WERI-Rb-1 (cell line): ENCODE results near the gene SORBS1.

Source experiments
- DNase-seq: peaks from one replicate; pipeline ENCODE4 v3.0.0-alpha.2; 2020
- H3K27ac ChIP-seq: fragments of 250-450 bp; sonication (Bioruptor Pico); 2 replicates; pipeline ENCODE4 v1.5.1; 2020; ENCODE audit warnings: mild to moderate bottlenecking, moderate library complexity
- H3K27me3 ChIP-seq: fragments of 250-450 bp; sonication (Bioruptor Pico); 2 replicates; pipeline ENCODE4 v1.5.1; 2021; ENCODE audit warnings: mild to moderate bottlenecking, low read depth, moderate library complexity; ENCODE audit not compliant: insufficient read depth, severe bottlenecking
- H3K36me3 ChIP-seq: fragments of 250-450 bp; sonication (Bioruptor Pico); 2 replicates; pipeline ENCODE4 v1.5.1; 2020; ENCODE audit warnings: mild to moderate bottlenecking, moderate library complexity
- H3K4me3 ChIP-seq: 2 replicates; pipeline ENCODE4 v1.5.1; 2011; ENCODE audit warnings: low read depth, mild to moderate bottlenecking, control low read depth, low read length
- H3K9me3 ChIP-seq: fragments of 250-450 bp; sonication (Bioruptor Pico); 2 replicates; pipeline ENCODE4 v1.5.1; 2021; ENCODE audit warnings: mild to moderate bottlenecking, moderate library complexity; ENCODE audit not compliant: severe bottlenecking
- CTCF ChIP-seq: IDR thresholded peaks from 2 replicates; pipeline ENCODE4 v1.5.1; 2011; ENCODE audit warnings: low read depth, mild to moderate bottlenecking, control low read depth, inconsistent platforms, low read length

Gene SORBS1

GRCh38 chr10:95394161-95394880 lies 166.8 kb downstream of the SORBS1 start:
- no peak for TF ChIP-seq CTCF
- H3K36me3 ChIP-seq: no peaks in the 10 kb centered on the region
- peak overlapping the region; percentile 34; the same call in 1 of the 2 replicates for H3K27ac ChIP-seq
- H3K9me3 ChIP-seq: no peaks in the 10 kb centered on the region
- peak; percentile 13 for DNase-seq
- no peak overlapping the region for H3K4me3 ChIP-seq
- no peaks in the 10 kb centered on the region for H3K27me3 ChIP-seq

GRCh38 chr10:95392681-95393164 lies 168.4 kb downstream of the SORBS1 start:
- no peak for DNase-seq
- H3K4me3 ChIP-seq: no peak overlapping the region
- no peaks in the 10 kb centered on the region for H3K27me3 ChIP-seq
- no peak overlapping the region for H3K27ac ChIP-seq
- H3K9me3 ChIP-seq: no peaks in the 10 kb centered on the region
- no peaks in the 10 kb centered on the region for H3K36me3 ChIP-seq
- no peak for TF ChIP-seq CTCF

- Histone ChIP-seq H3K27ac (no peak overlapping the region), H3K36me3 (no peaks in the 10 kb centered on the region), H3K9me3 (no peaks in the 10 kb centered on the region), H3K4me3 (no peak overlapping the region), H3K27me3 (no peaks in the 10 kb centered on the region)
- no peak for DNase-seq
- TF ChIP-seq CTCF: no peak
Observed at GRCh38 chr10:95392217-95392584, 169.0 kb downstream of the SORBS1 start.

GRCh38 chr10:95391581-95392216 lies 169.5 kb downstream of the SORBS1 start:
- no peak for DNase-seq
- Histone ChIP-seq H3K27me3 (no peaks in the 10 kb centered on the region), H3K9me3 (no peaks in the 10 kb centered on the region), H3K4me3 (no peak overlapping the region), H3K27ac (no peak overlapping the region), H3K36me3 (no peaks in the 10 kb centered on the region)
- no peak for TF ChIP-seq CTCF

- H3K4me3 ChIP-seq: no peak overlapping the region
- no peaks in the 10 kb centered on the region for H3K36me3 ChIP-seq
- no peaks in the 10 kb centered on the region for H3K9me3 ChIP-seq
- no peak for TF ChIP-seq CTCF
- H3K27me3 ChIP-seq: no peaks in the 10 kb centered on the region
- H3K27ac ChIP-seq: no peak overlapping the region
- DNase-seq: no peak
Observed at GRCh38 chr10:95391164-95391563, 170.0 kb downstream of the SORBS1 start.
